Activated T-cell treated with anti-CD3 and anti-CD28 coated beads for 4 hours (primary cell): ENCODE data around the gene KLF7.
A peak's percentile ranks its signal among the peaks of the same experiment; 100 is the strongest.

Experiments used
- DNase-seq: peaks from one replicate; pipeline ENCODE4 v3.0.0-alpha.2; 2020

KLF7 gene

GRCh38 chr2:207165121-207166038 is at the start of gene KLF7:
TSS of gene KLF7 (minus strand) at chr2:207165948. CDS start at chr2:207165568, 380 bp downstream.
- peak; percentile 38 for DNase-seq

- no peak for DNase-seq
Observed at GRCh38 chr2:207215308-207215707, 49.6 kb upstream of the KLF7 start.

- DNase-seq, result no peak
Observed at GRCh38 chr2:207214446-207214845, 48.7 kb upstream of the KLF7 start.

GRCh38 chr2:207206011-207206410 is 40.3 kb upstream of the KLF7 start:
- DNase-seq, result no peak

- no peak for DNase-seq
Observed at GRCh38 chr2:207205173-207205957, 39.6 kb upstream of the KLF7 start.

GRCh38 chr2:207203056-207203455 is 37.3 kb upstream of the KLF7 start:
- no peak for DNase-seq

- DNase-seq, result no peak
Observed at GRCh38 chr2:207202645-207203044, 36.9 kb upstream of the KLF7 start.

GRCh38 chr2:207201416-207201815 is 35.7 kb upstream of the KLF7 start:
- no peak for DNase-seq

- DNase-seq, result no peak
Observed at GRCh38 chr2:207200136-207200535, 34.4 kb upstream of the KLF7 start.

- no peak for DNase-seq
Observed at GRCh38 chr2:207194028-207194427, 28.3 kb upstream of the KLF7 start.

GRCh38 chr2:207188626-207189419 is 23.1 kb upstream of the KLF7 start:
- no peak for DNase-seq

GRCh38 chr2:207185372-207185771 is 19.6 kb upstream of the KLF7 start:
- no peak for DNase-seq

- DNase-seq, result no peak
Observed at GRCh38 chr2:207184768-207185167, 19.0 kb upstream of the KLF7 start.

GRCh38 chr2:207184348-207184747 is 18.6 kb upstream of the KLF7 start:
- no peak for DNase-seq

- no peak for DNase-seq
Observed at GRCh38 chr2:207183506-207183905, 17.8 kb upstream of the KLF7 start.

- DNase-seq, result no peak
Observed at GRCh38 chr2:207182911-207183310, 17.2 kb upstream of the KLF7 start.

GRCh38 chr2:207181526-207182274 is 16.0 kb upstream of the KLF7 start:
- DNase-seq, result no peak

- no peak for DNase-seq
Observed at GRCh38 chr2:207180741-207181140, 15.0 kb upstream of the KLF7 start.

GRCh38 chr2:207176247-207176646 is 10.5 kb upstream of the KLF7 start:
- no peak for DNase-seq

GRCh38 chr2:207173641-207174040 is 7.9 kb upstream of the KLF7 start:
- no peak for DNase-seq

- no peak for DNase-seq
Observed at GRCh38 chr2:207167099-207167923, 1.6 kb upstream of the KLF7 start.
